ENCODE results near the gene LAMB1.

Gene LAMB1

DNA sequence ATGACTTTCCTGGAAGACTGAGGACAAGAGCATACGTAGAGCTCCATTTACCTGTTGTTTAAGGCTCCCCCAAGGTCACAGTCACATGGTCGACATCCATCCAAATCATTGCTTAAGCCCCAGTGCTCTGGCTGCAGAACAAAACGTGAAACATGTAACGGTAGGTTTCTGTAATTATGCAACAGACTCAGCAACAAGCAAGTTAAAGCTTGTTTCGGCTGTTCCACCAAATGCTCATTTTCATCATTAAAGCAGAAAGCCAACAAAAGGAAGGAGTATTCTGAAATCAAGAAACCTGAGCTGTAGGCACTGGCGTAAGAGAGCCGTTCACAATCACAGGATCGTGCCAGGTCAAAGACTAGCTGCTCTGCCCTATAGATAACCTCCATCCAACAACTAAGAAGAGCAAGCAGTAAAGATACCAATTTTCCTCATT lies 30.0 kb downstream of the LAMB1 start:
- Histone ChIP-seq H3K27ac (replicated peaks) (no peak overlapping the region), H3K27me3 (ENCODE audit: insufficient read depth, poor library complexity, severe bottlenecking) (no peaks in the 10 kb centered on the region), H3K4me3 (replicated peaks; ENCODE audit: insufficient read depth, low read length) (no peak overlapping the region)
- no peak for TF ChIP-seq GABPA (IDR thresholded peaks at IDR 0.05; ENCODE audit: low read depth)
- TF ChIP-seq POLR2AphosphoS5 (IDR thresholded peaks at IDR 0.05; ENCODE audit: low read depth): no peak
- TF ChIP-seq CTCF (IDR thresholded peaks at IDR 0.05; ENCODE audit: insufficient read depth, low read length): no peak
- TF ChIP-seq REST (IDR thresholded peaks at IDR 0.05; ENCODE audit: insufficient replicate concordance, low read depth): no peak
- no peak for TF ChIP-seq SPI1 (IDR thresholded peaks at IDR 0.05; ENCODE audit: borderline replicate concordance, low read depth)
- no peak for DNase-seq (ENCODE audit: low read depth in 1 of 2, low spot score in 1 of 2)

DNA sequence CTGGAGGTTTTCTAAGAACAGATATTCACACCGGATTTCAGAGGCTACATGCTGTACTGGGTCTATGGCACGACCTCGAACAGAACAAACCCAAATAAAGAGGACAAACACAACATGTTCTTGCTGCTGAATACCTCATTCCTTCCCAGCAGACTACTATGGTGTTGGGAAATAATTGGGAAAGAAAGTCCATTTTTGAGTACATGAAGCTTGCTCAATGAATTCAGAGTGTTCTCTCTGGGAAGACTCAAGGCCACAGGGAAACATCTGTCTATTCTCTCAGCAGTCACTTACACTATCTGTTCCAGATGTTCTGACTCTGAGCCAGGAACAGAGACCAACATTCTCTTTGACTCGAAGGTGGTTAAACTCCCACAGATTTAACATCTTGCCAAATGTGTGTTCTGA lies 30.9 kb downstream of the LAMB1 start:
- Histone ChIP-seq H3K27ac (replicated peaks) (no peak overlapping the region), H3K4me3 (replicated peaks; ENCODE audit: insufficient read depth, low read length) (no peak overlapping the region), H3K27me3 (ENCODE audit: insufficient read depth, poor library complexity, severe bottlenecking) (no peaks in the 10 kb centered on the region)
- TF ChIP-seq GABPA (IDR thresholded peaks at IDR 0.05; ENCODE audit: low read depth) (no peak), SPI1 (IDR thresholded peaks at IDR 0.05; ENCODE audit: borderline replicate concordance, low read depth) (no peak), REST (IDR thresholded peaks at IDR 0.05; ENCODE audit: insufficient replicate concordance, low read depth) (no peak), POLR2AphosphoS5 (IDR thresholded peaks at IDR 0.05; ENCODE audit: low read depth) (no peak), CTCF (IDR thresholded peaks at IDR 0.05; ENCODE audit: insufficient read depth, low read length) (no peak)
- no peak for DNase-seq (ENCODE audit: low read depth in 1 of 2, low spot score in 1 of 2)

GRCh38 chr7:107971613-107972012 lies 31.3 kb downstream of the LAMB1 start:
- Histone ChIP-seq H3K27me3 (ENCODE audit: insufficient read depth, poor library complexity, severe bottlenecking) (no peaks in the 10 kb centered on the region), H3K4me3 (replicated peaks; ENCODE audit: insufficient read depth, low read length) (no peak overlapping the region), H3K27ac (replicated peaks) (no peak overlapping the region)
- DNase-seq (ENCODE audit: low read depth in 1 of 2, low spot score in 1 of 2): no peak
- TF ChIP-seq CTCF (IDR thresholded peaks at IDR 0.05; ENCODE audit: insufficient read depth, low read length) (no peak), SPI1 (IDR thresholded peaks at IDR 0.05; ENCODE audit: borderline replicate concordance, low read depth) (peak; percentile 78; the same call in 1 of the 2 replicates), GABPA (IDR thresholded peaks at IDR 0.05; ENCODE audit: low read depth) (no peak), POLR2AphosphoS5 (IDR thresholded peaks at IDR 0.05; ENCODE audit: low read depth) (no peak)

- DNase-seq (ENCODE audit: low read depth in 1 of 2, low spot score in 1 of 2): no peak
- TF ChIP-seq POLR2AphosphoS5 (IDR thresholded peaks at IDR 0.05; ENCODE audit: low read depth) (no peak), CTCF (IDR thresholded peaks at IDR 0.05; ENCODE audit: insufficient read depth, low read length) (no peak), SPI1 (IDR thresholded peaks at IDR 0.05; ENCODE audit: borderline replicate concordance, low read depth) (no peak), REST (IDR thresholded peaks at IDR 0.05; ENCODE audit: insufficient replicate concordance, low read depth) (no peak), GABPA (IDR thresholded peaks at IDR 0.05; ENCODE audit: low read depth) (no peak)
- no peaks in the 10 kb centered on the region for H3K27me3 ChIP-seq (ENCODE audit: insufficient read depth, poor library complexity, severe bottlenecking)
- no peak overlapping the region for H3K4me3 ChIP-seq (replicated peaks; ENCODE audit: insufficient read depth, low read length)
- H3K27ac ChIP-seq (replicated peaks): no peak overlapping the region
These were observed 31.9 kb downstream of the LAMB1 start for GRCh38 chr7:107971100-107971499.

Data from HL-60 (cell line).